ENCODE results near the gene CNOT1.
"Not testable (repeated sequence)": the region's sequence is repeated elsewhere in the genome, so short reads cannot be mapped to it uniquely, and the experiment has no call there.

CNOT1 gene

DNA sequence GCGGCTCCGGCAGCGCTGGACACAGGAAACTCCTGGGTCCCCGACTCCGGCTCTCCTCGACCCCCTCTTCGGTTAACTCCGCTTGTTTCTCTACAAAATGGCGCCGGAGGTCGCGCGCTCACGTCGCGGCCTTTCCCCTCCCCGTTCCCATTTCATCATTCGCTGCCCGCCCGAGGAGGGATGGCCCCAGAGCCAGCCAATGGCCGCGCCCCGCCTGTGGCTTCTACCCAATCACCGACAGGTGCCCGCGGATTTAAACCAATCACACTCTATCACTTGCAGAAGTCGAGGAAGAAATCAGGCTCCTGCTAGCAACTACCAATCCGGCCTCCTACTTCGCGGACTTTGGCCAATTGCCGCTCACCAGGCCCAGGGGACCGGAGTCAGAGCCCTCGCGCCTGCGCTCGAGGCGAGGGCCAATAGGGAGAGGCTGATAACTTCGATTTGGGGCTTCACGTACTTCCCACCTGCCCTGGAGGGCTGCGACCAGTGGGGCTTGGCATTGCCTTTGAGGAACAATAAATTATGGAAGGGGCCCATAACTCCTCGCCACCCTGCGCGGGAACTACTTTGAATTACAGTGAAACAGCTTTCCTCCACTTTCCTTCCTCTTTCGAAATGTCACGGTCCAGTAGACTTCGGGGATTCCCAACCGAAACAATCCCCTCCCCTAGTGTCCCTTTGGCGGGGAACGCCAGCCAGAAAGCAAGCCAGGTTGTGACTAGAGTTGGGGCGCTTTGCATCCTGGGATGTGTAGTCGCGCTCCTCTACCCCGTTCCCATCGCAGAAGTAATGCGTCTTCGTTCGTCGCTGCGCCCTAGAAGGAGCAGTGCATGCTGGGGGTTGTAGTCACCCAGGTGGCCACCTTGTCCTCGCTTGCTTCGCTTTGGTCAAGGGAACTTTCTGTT is at the start of gene CNOT1:
CNOT1 (minus strand) TSS at position 94 of the 908 bp plus-strand sequence. CDS start 30,489 bp downstream, outside the sequence.
- peak; percentile 95 to 97 for DNase-seq

GRCh38 chr16:58678716-58679115 is 49.1 kb upstream of the CNOT1 start:
- DNase-seq: no peak

DNA sequence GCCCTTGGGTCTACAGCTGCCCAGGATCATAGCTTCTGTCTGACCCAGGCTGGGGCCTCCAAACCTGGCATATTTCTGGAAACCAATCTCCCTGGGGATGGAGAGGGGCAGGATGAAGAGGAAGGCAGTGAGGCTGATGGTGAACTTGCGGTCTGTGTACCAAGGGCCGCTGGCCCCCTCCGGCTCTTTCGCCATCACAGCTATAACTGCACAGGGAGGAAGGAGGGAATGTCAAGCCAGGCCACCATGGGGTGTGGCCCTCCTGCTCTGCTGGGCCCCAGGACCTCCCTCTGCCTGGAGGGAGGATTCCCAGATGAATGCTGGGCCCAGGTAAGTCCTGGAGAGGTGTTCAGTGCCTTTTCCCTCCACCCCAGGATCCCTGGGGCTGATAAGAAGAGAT is 48.6 kb upstream of the CNOT1 start:
- no peak for DNase-seq

- no peak for DNase-seq
Measured at GRCh38 chr16:58670946-58671583, 41.4 kb upstream of the CNOT1 start.

DNA sequence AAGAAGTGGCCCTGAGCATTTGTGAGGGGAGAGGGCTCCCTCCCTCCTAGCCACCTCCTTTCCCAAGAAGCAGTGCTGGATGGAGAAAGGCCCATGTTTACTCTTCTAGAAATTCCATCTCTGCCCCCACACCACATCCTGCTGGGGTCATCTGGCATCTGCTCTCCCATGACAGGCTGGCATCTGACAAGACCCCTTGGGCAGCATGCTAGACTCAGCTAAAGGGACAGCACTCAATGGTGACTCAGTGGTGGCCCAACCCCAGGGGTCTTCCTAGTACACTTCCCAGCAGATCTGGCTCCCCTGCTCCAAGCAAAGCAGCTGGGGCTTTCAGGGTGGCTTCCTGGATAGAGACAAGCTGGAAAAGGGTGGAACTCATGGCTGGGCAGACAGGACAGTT is 40.6 kb upstream of the CNOT1 start:
- no peak for DNase-seq

DNA sequence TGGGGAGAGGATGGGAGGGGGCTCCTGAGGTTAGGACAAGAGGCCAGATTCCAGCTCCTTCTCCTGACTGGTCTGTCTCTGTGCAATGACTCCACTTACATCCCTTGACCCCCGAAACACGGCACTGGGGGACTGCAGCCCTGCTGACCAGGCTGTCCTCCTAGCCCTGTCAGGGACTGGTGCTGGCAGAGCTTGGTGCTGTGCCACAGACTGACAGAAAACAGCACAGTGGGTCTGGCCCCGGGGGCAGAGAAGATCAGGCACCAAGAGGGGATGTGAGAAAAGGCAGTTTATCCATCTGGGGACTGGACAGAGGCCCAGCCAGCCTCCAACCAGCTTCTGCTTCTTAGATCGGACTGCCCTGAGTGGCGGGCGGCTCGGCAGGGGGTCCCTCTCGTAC is 35.6 kb upstream of the CNOT1 start:
- DNase-seq: no peak

- no peak for DNase-seq
Measured at GRCh38 chr16:58661199-58661830, 31.7 kb upstream of the CNOT1 start.

DNA sequence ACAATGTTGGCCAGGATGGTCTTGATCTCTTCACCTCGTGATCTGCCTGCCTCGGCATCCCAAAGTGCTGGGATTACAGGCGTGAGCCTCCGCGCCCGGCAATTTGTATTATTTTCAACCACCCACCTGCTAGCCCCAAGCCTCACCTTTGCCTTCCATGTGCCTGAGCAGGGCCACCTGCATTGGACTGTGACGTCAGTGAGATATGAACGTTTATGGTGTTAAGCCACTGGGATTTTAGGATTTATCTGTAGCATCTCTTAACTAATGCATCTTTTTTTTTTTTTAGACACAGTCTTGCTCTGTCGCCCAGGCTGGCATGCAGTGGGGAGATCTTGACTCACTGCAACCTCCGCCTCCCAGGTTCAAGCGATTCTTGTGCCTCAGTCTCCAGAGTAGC is 30.3 kb upstream of the CNOT1 start:
- DNase-seq: not testable (repeated sequence)

- DNase-seq: no peak
Measured at GRCh38 chr16:58658796-58659211, 29.2 kb upstream of the CNOT1 start.

GRCh38 chr16:58656899-58657298 is 27.3 kb upstream of the CNOT1 start:
- DNase-seq: no peak

DNA sequence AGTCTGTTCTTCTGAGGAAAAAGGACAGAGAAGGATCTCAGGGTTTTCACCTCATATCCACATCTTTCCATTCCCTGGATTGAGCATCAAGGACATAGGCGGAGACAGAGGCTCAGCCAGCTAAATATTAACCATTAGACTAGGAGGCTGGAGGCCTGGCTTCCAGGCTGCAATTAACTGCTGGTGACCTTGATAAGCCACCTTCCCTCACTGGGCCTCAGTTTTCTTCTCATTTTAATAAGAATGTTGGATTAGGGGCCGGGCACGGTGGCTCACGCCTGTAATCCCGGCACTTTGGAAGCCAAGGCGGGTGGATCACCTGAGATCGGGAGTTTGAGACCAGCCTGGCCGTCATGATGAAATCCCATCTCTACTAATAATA is 25.6 kb upstream of the CNOT1 start:
- no peak for DNase-seq

- no peak for DNase-seq
Measured at GRCh38 chr16:58654560-58655214, 25.1 kb upstream of the CNOT1 start.

DNA sequence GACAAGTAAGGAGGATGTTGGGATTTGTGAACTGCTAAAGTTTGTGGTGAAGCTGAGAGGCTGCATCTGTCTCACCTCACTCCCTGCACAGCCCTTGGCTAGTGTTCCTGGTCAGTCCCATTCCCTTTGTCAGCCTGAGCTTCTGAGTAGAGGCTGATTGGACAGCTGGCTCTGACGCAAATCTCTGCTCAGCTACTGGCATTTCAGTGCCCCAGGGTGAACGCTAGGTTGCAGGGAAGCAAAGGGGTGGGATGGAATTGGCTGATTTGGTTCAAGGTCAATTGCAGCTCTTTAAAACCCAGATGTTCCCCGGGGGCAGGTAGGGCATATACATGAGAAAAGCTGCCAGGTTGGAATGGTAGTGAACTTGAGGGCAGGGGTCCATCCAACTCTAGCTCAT is 23.1 kb upstream of the CNOT1 start:
- DNase-seq: no peak

GRCh38 chr16:58651965-58652348 is 22.3 kb upstream of the CNOT1 start:
- DNase-seq: no peak

DNA sequence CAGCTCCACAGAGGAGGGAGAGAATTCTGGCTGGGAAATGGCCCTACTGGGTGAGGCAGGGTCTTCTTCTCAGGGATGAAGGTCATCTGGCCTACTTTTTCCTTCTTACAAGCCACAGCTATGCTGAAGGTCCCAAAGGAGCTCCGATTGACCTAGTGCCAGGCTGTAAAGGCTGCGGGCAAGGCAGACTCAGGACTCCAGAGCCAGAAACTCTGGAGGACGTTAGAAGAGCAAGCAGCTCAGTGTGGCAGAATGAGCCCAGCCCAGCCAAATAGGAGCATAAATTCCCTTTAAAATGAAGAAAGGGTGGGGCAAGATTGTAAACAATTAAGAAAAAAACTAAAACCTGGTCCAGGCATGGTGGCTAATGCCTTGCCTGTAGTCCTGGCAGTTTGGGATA is 20.1 kb upstream of the CNOT1 start:
- no peak for DNase-seq

DNA sequence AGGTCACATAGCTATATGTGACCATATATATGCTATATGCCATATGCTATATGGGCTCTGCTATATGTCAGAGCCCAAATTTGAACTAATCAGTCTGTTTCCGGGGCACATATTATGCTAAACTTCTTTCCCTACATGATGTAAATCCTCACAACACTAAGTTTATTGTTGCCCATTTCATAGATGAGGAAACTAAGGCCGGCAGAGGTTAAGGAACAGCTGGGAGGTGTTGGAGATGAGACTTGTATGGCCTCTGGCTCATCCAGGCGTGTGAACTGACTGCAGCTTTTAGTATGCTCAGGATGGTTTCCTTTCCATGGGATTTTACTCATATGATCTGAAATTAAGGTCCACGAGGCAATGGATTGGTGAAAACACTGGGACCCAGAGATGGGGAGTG is 17.5 kb upstream of the CNOT1 start:
- no peak for DNase-seq

DNA sequence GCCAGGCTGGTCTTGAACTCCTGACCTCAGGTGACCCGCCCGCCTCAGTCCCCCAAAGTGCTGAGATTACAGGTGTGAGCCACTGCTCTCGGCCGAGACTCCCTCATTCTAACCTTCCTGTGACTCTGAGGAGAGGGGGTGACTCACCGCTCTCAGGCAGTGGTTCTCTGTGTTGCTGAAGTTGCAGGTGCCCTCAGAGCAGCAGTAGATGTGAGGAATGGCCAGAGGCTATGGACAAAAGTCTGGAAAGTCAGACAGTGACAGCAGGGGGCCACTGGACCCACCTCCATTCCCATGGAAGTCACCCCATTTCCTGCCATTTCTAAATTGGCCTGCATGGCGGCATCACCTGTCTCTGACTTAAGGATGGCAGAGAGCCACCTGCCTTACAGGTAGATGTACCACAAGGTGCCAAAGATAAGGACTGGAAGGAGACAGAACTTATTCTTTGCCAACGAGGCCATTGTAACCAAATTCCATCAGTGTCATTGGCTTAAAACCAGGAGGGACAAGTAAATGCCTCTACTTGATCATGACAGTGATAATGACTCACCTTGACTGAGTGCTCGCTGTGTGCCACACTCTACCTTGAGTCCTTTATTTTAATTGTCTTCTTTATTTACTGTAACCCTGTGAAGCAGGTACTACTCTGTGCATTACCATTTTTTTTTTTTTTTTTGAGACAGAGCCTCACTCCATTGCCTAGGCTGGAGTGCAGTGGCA is 15.3 kb upstream of the CNOT1 start:
- no peak for DNase-seq

DNA sequence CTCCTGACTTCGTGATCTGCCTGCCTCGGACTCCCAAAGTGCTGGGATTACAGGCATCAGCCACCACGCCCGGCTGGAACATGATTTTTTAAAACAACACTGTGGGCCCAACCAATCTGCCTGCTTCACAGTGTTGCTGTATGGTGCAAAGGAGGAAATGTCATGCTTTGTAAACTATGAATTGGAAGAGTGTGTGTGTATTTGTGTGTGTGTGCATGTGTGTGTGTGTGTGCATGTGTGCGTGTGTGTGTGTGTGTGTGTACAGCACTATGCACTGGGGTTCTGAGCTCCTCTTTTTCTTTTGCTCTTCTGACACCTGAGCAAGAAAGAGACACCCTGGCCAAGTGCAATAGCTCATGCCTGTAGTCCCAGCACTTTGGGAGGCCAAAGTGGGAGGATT is 14.5 kb upstream of the CNOT1 start:
- DNase-seq: no peak

DNA sequence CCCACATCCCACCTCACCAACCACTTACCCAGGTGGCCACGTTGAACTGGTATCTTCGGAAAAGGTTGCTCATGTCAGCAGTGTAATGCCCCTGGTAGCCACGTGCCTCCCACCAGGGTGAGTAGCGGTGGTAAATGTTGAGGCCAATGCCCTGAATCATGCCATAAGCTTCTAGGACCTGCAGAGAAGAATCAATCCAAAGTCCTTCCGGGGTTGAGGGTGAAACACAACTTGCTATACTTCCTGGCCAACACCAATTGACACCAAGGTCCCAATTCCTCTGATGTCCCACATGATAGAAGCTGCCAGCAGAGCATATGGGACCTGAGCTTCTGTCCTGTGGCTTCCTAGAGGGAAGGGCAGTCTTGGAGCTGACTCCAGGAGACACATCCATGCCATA is 11.3 kb upstream of the CNOT1 start:
- no peak for DNase-seq

DNA sequence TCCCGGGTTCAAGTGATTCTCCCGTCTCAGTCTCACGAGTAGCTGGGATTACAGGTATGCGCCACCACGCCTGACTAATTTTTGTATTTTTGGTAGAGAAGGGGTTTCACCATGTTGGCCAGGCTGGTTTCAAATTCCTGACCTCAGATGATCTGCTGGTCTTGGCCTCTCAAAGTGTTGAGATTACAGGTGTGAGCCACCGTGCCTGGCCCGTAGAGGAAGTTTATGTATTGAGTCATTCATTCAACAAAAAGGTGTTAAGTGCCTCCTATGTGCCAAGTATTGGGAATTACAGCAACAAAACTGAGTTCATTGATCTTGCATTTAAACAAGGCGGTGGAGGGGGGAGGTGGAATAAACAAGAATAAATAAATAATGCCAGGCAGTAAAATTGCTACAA is 10.2 kb upstream of the CNOT1 start:
- DNase-seq: no peak

DNA sequence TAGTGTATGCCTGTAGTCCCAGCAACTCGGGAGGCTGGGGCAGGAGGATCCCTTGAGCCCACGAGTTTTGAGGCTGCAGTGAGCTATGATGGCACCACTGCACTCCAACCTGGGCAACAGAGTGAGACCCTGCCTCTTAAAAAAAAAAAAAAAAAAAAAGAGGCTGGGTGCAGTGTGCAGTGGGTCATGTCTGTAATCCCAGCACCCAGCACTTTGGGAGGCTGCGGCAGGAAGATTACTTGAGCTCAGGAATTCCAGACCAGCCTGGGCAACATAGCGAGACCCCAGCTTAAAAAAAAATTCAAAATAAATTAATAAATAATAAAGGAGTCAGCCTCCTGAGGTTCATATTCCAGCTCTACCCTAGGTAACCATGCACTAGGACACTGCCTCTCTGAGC is 9.6 kb upstream of the CNOT1 start:
- no peak for DNase-seq

DNA sequence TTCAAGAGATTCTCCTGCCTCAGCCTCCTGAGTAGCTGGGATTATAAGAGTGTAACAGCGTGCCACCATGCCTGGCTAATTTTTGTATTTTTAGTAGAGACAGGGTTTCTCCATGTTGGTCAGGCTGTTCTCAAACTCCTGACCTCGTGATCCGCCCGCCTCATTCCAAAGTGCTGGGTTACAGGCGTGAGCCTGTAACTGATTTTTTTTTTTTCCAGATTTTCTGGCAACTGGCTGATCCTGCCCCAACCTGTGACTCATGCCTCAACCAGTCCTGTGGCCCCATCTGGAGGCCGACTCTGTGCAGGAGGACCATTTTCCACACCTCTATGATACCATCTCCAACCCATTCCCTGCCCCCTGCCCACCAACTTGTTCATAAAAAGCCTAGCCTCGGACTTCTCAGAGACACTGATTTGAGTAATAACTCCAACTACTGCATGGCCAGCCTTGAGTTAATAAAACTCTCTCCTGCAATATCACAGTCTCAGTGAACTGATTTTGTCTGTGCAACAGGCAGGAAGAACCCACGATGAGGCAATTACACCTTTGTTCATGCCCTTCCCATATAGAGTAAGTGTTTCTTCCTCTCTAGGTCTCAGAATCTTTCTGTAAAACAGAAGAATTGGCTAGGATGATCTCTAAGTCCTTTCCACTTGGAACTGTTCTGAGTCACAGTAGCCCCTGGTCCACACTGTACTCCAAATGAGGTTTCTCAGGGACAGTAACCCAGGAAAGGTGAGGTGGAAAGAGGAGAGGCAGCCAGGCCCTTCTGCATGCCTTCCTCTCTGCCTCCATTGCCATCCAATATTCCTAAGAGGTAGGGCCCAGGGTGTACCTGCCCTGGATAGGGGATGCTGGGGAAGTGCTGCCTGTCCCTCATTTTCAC is 8.8 kb upstream of the CNOT1 start:
- no peak for DNase-seq

Measured in activated CD4-positive, alpha-beta T cell treated with anti-CD3 and anti-CD28 coated beads, Interleukin-2, amount 50 U/mL, for 4 hours (primary cell).